Esophagus squamous epithelium (tissue), 4 donors: ENCODE results near the gene THBS3.

Source experiments
- CTCF ChIP-seq, 6 experiments: fragments of 450-650 bp in 4 of 6; fragments of 200-600 bp in 2 of 6; sonication (generic) in 2 of 6; IDR thresholded peaks; one replicate each; pipeline ENCODE4 v1.5.1; 2016 to 2019; ENCODE audit warnings: antibody characterized with exemption in 6 of 6, mild to moderate bottlenecking in 4 of 6, moderate library complexity in 4 of 6
- POLR2A ChIP-seq, 4 donors: fragments of 450-650 bp; IDR thresholded peaks; one replicate each; pipeline ENCODE4 v1.6.1; 2017; ENCODE audit warnings: antibody characterized with exemption in 4 of 4, mild to moderate bottlenecking in 4 of 4, moderate library complexity in 3 of 4

- no peak for TF ChIP-seq CTCF (IDR thresholded peaks at IDR 0.05)
- no peak for TF ChIP-seq POLR2A (IDR thresholded peaks at IDR 0.05)
Observed at GRCh38 chr1:155202198-155202597, 5.5 kb downstream of the THBS3 start.
